Caco-2 (cell line): ENCODE data around the gene ABHD6. TPM values are rescaled to one million over a fixed set of nuclear protein-coding genes. Genes with fewer than 3 reads are reported as not detected.
"Not testable (repeated sequence)": the region's sequence is repeated elsewhere in the genome, so short reads cannot be mapped to it uniquely, and the experiment has no call there.

Source experiments
- BruUV-seq: library from RNA; stranded (reverse); fragments of 400-500 nt; replicated peaks from 2 replicates; lab custom pipeline; 2021; lab: Mats Ljungman, UMichigan
- CTCF ChIA-PET: fragments of 300-600 bp; sonication (Branson Sonifier 250); formaldehyde crosslinking; loops from one replicate; lab custom pipeline; 2022; ENCODE audit warnings: antibody characterized with exemption; lab: Charles Lee
- POLR2A ChIA-PET: fragments of 300-600 bp; sonication (Branson Sonifier 250); formaldehyde crosslinking; loops from one replicate; lab custom pipeline; 2022; ENCODE audit warnings: antibody characterized with exemption; lab: Charles Lee
- DNase-seq, 2 experiments: peaks; one replicate each; pipeline versions ENCODE4 v3.0.0 to v3.0.0-alpha.2; 2020 to 2022
- H3K27me3 ChIP-seq: replicated peaks from 2 replicates; pipeline ENCODE4 v1.6.0; 2011; ENCODE audit warnings: low read length; ENCODE audit not compliant: control insufficient read depth, insufficient read depth
- H3K36me3 ChIP-seq: 2 replicates; pipeline ENCODE4 v1.5.1; 2011; ENCODE audit warnings: low read length; ENCODE audit not compliant: control insufficient read depth, insufficient read depth
- H3K4me1 ChIP-seq: fragments of 250-450 bp; sonication (Bioruptor Pico); 2 replicates; pipeline ENCODE4 v1.5.1; 2020; ENCODE audit warnings: mild to moderate bottlenecking
- H3K4me3 ChIP-seq: 2 replicates; pipeline ENCODE4 v1.5.1; 2011; ENCODE audit warnings: low read depth, mild to moderate bottlenecking, control low read depth, low read length
- H3K9me3 ChIP-seq: fragments of 250-450 bp; sonication (Bioruptor Pico); 2 replicates; pipeline ENCODE4 v1.5.1; 2020; ENCODE audit warnings: mild to moderate bottlenecking, moderate library complexity
- H3K27ac Mint-ChIP-seq: one replicate; pipeline ENCODE4 v1.8.0; 2022; ENCODE audit warnings: mixed read lengths; ENCODE audit not compliant: unreplicated experiment
- H3K27me3 Mint-ChIP-seq: one replicate; pipeline ENCODE4 v1.8.0; 2022; ENCODE audit warnings: mixed read lengths; ENCODE audit not compliant: insufficient read depth, unreplicated experiment
- H3K36me3 Mint-ChIP-seq: one replicate; pipeline ENCODE4 v1.8.0; 2022; ENCODE audit warnings: mild to moderate bottlenecking, mixed read lengths; ENCODE audit not compliant: insufficient read depth, unreplicated experiment
- H3K4me1 Mint-ChIP-seq: one replicate; pipeline ENCODE4 v1.8.0; 2022; ENCODE audit warnings: low read depth, mixed read lengths; ENCODE audit not compliant: unreplicated experiment
- H3K4me3 Mint-ChIP-seq: one replicate; pipeline ENCODE4 v1.8.0; 2022; ENCODE audit warnings: mild to moderate bottlenecking, moderate library complexity, mixed read lengths; ENCODE audit not compliant: unreplicated experiment
- H3K9me3 Mint-ChIP-seq: one replicate; pipeline ENCODE4 v1.8.0; 2022; ENCODE audit warnings: mixed read lengths; ENCODE audit not compliant: unreplicated experiment
- intact Hi-C: fragments of 100-400 bp; cut with micrococcal nuclease; formaldehyde crosslinking; loops from one replicate; pipeline ENCODE4 v1.10.0; 2022; ENCODE audit not compliant: unreplicated experiment
- total RNA-seq: library from RNA; stranded (reverse); gene quantifications from 2 replicates; pipeline ENCODE4 v1.2.3, GENCODE V29; 2022
- TF ChIP-seq, protein P1 (sequence below), 2 experiments: fragments of 200-600 bp in 1 of 2; IDR thresholded peaks; 1 replicate in 1 of 2; 2 replicates in 1 of 2; pipeline versions ENCODE4 v1.5.1 to v1.8.0; 2011 to 2022; ENCODE audit warnings: antibody characterized with exemption in 1 of 2, control low read depth in 1 of 2, inconsistent platforms in 1 of 2, low read depth in 1 of 2, low read length in 1 of 2, mild to moderate bottlenecking in 1 of 2, moderate library complexity in 1 of 2; ENCODE audit not compliant: insufficient read depth in 1 of 2, severe bottlenecking in 1 of 2, unreplicated experiment in 1 of 2

ABHD6 gene
- total RNA-seq, 1 experiment from 2014 or later: 16.1 TPM

DNA sequence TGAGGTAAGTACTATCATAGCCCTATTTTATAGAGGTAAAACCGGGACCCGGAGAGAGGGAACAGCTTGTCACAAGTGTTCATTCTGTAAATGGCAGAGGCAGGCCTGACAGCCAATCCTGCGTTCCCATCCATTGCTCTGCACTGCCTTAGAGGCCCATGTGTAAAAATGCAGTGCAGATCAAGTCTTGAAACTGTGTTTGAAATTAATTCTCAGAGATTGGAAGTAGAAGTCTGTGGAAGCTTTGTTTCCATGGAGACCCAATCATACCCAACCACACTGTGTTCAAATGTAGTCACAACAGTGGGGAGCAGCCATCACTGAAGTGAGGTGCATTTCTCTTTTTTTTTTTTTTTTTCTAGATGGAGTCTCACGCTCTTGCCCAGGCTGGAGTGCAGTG, 13.7 kb upstream of the ABHD6 start:
- no TSS peak for BruUV-seq
- Histone ChIP-seq H3K36me3 (no peaks in the 10 kb centered on the region), H3K9me3 (no peaks in the 10 kb centered on the region), H3K27me3 (no peaks in the 10 kb centered on the region), H3K4me1 (peaks cover 22% of the 10 kb centered on the region), H3K4me3 (no peak overlapping the region)
- DNase-seq: no peak
- peaks cover 6% of the 10 kb centered on the region for H3K4me1 Mint-ChIP-seq
- H3K27me3 Mint-ChIP-seq: no peaks in the 10 kb centered on the region
- TF ChIP-seq, protein P1, sequence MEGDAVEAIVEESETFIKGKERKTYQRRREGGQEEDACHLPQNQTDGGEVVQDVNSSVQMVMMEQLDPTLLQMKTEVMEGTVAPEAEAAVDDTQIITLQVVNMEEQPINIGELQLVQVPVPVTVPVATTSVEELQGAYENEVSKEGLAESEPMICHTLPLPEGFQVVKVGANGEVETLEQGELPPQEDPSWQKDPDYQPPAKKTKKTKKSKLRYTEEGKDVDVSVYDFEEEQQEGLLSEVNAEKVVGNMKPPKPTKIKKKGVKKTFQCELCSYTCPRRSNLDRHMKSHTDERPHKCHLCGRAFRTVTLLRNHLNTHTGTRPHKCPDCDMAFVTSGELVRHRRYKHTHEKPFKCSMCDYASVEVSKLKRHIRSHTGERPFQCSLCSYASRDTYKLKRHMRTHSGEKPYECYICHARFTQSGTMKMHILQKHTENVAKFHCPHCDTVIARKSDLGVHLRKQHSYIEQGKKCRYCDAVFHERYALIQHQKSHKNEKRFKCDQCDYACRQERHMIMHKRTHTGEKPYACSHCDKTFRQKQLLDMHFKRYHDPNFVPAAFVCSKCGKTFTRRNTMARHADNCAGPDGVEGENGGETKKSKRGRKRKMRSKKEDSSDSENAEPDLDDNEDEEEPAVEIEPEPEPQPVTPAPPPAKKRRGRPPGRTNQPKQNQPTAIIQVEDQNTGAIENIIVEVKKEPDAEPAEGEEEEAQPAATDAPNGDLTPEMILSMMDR (IDR thresholded peaks at IDR 0.05; ENCODE audit: insufficient read depth in 1 of 2, low read depth in 1 of 2, low read length in 1 of 2, severe bottlenecking in 1 of 2, unreplicated experiment in 1 of 2): no peak
- intact Hi-C loops: no loop called here
- H3K4me3 Mint-ChIP-seq: no peak overlapping the region
- H3K9me3 Mint-ChIP-seq: peaks cover 3% of the 10 kb centered on the region
- no peaks in the 10 kb centered on the region for H3K36me3 Mint-ChIP-seq
- no peak overlapping the region for H3K27ac Mint-ChIP-seq
- ChIA-PET POLR2A (no interaction called here), CTCF (no interaction called here)

DNA sequence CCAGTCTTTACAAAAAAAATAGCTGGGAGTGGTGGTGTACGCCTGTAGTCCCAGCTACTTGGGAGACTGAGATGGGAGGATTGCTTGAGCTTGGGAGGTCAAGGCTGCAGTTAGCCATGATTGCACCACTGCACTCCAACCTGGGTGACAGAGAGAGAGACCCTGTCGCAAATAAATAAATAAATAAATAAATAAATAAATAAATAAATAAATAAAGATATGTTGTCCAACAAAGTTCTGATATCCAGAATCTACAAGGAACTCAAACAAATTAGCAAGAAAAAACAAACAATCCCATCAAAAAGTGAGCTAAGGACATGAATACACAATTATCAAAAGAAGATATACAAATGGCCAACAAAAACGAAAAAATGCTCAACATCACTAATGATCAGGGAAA, 9.7 kb upstream of the ABHD6 start:
- POLR2A ChIA-PET, H3K27me3 ChIP-seq, DNase-seq, CTCF ChIA-PET, intact Hi-C loops, H3K4me3 Mint-ChIP-seq, BruUV-seq, H3K27ac Mint-ChIP-seq, H3K27me3 Mint-ChIP-seq, H3K4me3 ChIP-seq, H3K4me1 Mint-ChIP-seq, H3K4me1 ChIP-seq, H3K9me3 ChIP-seq, H3K36me3 Mint-ChIP-seq, H3K36me3 ChIP-seq: not testable (repeated sequence)
- peaks cover 11% of the 10 kb centered on the region for H3K9me3 Mint-ChIP-seq

DNA sequence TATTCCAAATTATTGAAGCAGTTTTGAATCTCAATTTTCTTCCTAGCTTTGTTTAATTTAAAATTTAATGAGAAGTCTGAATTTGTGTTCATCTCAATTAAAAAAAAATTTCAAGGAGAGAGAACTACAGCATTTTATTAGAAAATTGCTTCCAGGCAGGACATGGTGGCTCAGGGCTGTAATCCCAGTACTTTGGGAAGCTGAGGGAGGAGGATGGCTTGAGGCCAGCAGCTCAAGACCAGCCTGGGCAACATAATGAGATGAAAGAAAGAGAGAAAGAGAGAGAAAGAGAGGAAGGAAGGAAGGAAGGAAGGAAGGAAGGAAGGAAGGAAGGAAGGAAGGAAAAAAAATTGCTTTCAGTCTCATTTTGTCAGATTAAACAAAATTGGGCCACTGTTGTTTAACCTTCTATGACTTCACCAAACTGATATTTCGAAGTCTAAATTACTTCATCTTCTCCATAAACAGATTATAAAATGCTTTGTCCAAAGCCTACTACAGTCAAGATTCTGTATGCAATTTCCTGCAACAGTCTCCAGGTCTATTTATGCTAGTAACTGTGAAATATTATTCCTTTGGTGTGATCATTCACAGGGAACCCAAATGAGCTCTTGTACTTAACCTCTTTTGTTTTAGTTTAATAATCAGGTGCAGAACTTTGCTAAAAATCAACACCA, 6.6 kb upstream of the ABHD6 start:
- H3K27me3 Mint-ChIP-seq: peaks cover 4% of the 10 kb centered on the region
- H3K9me3 Mint-ChIP-seq: peaks cover 11% of the 10 kb centered on the region
- no TSS peak for BruUV-seq
- no peak for DNase-seq
- no peak overlapping the region for H3K27ac Mint-ChIP-seq
- ChIA-PET CTCF (no interaction called here), POLR2A (no interaction called here)
- Histone ChIP-seq H3K9me3 (no peaks in the 10 kb centered on the region), H3K27me3 (no peaks in the 10 kb centered on the region), H3K4me3 (no peak overlapping the region), H3K4me1 (no peaks in the 10 kb centered on the region; the same call in 1 of the 2 replicates), H3K36me3 (no peaks in the 10 kb centered on the region)
- no peaks in the 10 kb centered on the region for H3K4me1 Mint-ChIP-seq
- H3K36me3 Mint-ChIP-seq: no peaks in the 10 kb centered on the region
- H3K4me3 Mint-ChIP-seq: no peak overlapping the region
- intact Hi-C loops: no loop called here
- TF ChIP-seq, protein P1 (IDR thresholded peaks at IDR 0.05; ENCODE audit: insufficient read depth in 1 of 2, low read depth in 1 of 2, low read length in 1 of 2, severe bottlenecking in 1 of 2, unreplicated experiment in 1 of 2): no peak
